Skin epidermis (tissue), 12 donors: ENCODE results near the gene BGN.

Experiments used
- H3K27ac ChIP-seq, 21 experiments: fragments of 200-600 bp; sonication (generic) in 11 of 21; one replicate each; pipeline ENCODE4 v1.5.0; 2020; ENCODE audit warnings: mild to moderate bottlenecking in 3 of 21, inconsistent platforms in 2 of 21, moderate library complexity in 2 of 21
- H3K4me3 ChIP-seq, 7 experiments: fragments of 200-600 bp; sonication (generic) in 2 of 7; one replicate each; pipeline ENCODE4 v1.5.0; 2020; ENCODE audit warnings: inconsistent platforms in 2 of 7, mild to moderate bottlenecking in 2 of 7, moderate library complexity in 1 of 7

The BGN gene

DNA sequence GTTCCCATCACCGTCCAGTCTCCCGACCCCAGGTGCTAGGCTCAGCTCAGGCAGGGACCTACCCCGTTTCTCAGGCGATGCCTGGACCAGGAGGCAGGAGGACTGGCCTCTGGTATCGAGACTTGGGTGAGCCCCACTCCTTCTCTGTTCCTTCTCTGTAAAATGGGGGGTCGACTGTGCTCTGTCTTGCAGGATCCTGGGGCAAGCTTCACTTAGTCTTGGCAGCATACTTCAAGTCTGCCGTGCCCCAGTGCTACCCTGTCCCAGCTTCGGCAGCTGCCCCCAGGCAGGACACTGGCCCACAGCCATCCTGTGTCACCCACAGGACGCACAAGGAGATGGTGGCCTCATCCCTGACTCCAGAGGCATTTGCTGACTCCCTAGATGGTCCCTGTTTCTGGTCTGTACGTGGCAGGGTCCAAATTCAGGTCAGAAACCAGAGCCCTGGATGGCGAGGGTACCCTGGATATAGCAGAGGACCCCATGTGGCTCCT, 17.4 kb upstream of the BGN start:
- H3K27ac ChIP-seq, result peak overlapping the region in 15 of 21 experiments; percentile 16 to 86 (median 66)
- no peak overlapping the region for H3K4me3 ChIP-seq

DNA sequence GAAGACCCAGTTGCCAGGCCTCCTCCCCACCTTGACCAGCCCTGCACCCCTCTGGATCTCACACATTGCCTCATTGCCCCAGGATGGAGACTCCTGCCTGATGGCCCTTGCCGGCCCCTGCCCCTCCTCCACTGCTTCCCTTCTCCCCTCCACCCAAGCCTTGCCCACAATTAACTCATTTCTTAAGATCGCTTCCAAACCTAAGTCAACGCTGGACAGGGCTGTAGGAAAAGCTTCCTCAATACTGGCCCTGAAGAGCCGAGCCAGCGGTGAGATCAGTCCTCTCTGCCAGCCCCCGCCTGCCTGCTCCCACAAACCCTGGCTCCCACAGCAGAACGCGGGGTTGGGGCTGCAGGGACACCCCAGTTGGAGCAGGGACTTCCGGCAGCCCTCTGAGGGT, 16.9 kb upstream of the BGN start:
- H3K4me3 ChIP-seq, result no peak overlapping the region
- peak overlapping the region in 10 of 21 experiments; percentile 36 to 86 (median 76) for H3K27ac ChIP-seq

DNA sequence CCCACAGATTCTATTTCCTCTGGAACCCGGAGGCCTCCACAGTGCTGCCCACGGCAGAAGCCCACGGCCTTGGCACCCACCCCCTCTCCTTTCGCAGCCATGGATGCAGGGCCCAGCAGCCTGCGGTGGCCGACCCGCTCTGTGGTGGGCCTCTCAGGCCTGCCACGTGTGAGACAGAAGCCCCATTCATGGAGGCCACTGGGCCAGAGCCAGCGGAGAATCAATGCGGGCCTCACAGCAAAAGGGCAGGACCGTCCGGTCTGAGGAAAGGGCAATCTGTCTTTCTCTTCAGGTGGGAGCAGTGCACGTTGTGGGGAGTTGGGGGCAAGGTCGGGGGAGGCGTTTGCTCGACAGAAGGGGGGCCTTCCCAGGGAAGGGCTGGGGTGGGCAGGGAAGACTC, 16.0 kb upstream of the BGN start:
- Histone ChIP-seq H3K4me3 (no peak overlapping the region), H3K27ac (peak overlapping the region in 1 of 21 experiments; percentile 30)

DNA sequence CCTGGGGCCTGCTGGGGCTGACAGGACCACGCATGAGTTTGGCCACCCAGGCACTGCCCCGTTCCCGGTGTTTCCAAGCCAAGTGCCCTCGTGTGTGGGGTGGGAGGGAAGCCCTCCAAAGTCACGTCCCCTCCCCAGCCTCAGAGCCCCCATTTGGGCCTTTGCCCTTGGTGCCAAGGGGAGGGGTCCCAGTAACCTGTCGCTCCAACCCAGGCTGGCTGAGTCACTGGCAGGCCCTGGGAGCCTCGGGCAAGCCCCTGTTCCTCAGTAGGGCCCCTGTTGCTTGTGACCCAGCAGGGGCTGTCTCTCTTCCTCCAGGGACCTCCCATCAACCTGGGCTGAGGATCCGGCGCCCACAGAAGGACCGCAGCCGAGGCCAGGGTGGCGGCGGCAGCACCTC, 13.7 kb upstream of the BGN start:
- peak overlapping the region in 2 of 21 experiments; percentile 17 to 59 for H3K27ac ChIP-seq
- no peak overlapping the region for H3K4me3 ChIP-seq

DNA sequence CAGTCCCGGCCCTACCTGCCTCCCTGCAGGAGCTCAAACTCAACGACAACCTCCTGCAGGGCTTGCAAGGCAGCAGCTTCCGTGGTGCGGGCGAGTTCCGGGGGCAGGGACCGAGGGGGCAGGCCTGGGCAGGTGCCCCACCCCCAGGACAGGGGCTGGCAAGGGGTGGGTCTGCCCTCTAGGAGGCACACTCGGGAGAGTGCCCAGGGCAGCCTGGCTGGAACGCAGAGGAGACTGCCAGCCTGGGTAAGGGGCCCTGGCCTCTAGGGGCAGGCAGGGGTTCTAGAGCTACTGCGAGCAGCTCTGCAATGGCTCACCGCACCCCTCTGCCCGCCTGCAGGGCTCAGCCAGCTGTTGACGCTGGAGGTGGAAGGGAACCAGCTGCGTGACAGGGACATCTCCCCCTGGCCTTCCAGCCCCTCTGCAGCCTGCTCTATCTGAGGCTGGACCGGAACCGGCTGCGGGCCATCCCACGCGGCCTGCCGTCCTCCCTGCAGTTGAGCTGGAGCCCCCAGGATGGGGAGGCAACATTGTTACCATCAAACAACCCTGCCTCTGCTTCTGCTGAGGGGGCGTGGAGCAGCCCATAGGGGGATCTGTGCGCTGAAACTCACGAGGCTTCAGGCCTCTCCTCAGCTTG, 12.3 kb upstream of the BGN start:
- Histone ChIP-seq H3K27ac (no peak overlapping the region), H3K4me3 (no peak overlapping the region)

DNA sequence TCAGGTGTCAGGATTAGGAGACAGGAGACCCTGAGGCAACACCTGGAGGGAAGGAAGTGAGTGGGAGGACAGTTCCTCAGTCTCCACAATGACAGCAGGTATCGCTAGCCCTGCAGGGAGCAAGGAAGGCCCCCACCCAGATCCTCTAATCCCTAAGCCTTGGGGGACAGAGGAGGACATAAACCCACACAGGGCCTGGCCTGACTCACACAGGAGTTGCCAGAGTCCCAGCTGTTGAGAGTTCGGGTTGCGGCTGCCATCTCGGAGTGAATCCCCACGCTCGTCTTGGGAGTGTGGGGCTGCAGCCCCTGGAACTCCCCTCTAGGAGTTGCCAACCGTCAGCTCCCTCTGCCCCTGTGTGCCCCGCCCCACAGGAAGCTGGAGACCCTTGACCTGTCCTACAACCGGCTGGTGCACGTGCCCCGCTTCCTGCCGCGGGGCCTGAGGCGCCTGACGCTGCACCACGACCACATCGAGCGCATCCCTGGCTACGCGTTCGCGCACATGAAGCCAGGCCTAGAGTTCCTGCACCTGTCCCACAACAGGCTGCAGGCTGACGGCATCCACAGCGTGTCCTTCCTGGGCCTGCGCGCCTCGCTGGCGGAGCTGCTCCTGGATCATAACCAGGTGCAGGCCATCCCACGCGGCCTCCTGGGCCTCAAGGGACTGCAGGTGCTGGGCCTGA, 9.2 kb upstream of the BGN start:
- Histone ChIP-seq H3K4me3 (no peak overlapping the region), H3K27ac (no peak overlapping the region)

DNA sequence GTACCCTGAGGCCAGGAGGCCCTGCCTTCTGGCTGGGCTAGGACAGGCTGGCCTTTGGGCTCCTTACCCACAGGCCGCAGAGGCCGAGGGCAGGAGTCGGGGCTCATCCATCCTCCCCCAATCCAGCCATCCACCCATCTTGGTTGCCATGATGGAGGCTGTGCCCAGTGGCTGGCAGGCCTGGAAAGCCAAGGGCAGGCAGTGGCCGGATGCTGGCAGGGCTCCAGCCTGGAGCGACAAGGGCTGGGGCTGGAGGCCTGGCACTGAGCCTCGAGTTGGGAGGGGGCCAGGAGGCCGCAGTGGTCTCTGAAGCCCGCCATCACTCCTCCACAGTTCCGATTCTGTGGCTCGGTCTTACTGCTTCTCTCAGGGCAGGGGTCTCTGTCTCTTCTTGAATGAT, 8.6 kb upstream of the BGN start:
- Histone ChIP-seq H3K4me3 (no peak overlapping the region), H3K27ac (no peak overlapping the region)

DNA sequence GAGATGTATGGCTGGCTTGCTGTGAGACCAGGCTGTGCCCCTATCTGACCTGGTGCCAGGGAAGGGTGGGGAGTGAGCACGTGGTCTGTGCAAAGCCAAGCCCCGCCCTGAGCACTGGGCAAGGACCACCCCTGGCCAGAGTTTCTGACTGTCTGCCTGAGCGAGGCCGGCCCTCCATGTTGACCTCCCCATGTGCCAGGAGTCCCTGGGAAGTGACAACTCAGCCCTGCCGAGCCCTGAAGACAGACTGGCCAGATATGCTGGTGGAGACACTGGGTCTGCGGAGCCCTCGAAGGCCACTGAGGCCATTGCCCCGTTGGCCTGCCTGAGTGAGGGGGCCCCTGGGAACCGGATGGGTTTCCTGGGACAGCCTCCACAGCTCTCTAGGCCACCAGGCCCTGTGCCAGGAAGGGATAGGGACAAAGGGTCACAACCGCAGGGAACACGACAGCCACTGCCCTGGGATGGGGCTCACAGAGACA, 7.1 kb upstream of the BGN start:
- H3K4me3 ChIP-seq, result no peak overlapping the region

DNA sequence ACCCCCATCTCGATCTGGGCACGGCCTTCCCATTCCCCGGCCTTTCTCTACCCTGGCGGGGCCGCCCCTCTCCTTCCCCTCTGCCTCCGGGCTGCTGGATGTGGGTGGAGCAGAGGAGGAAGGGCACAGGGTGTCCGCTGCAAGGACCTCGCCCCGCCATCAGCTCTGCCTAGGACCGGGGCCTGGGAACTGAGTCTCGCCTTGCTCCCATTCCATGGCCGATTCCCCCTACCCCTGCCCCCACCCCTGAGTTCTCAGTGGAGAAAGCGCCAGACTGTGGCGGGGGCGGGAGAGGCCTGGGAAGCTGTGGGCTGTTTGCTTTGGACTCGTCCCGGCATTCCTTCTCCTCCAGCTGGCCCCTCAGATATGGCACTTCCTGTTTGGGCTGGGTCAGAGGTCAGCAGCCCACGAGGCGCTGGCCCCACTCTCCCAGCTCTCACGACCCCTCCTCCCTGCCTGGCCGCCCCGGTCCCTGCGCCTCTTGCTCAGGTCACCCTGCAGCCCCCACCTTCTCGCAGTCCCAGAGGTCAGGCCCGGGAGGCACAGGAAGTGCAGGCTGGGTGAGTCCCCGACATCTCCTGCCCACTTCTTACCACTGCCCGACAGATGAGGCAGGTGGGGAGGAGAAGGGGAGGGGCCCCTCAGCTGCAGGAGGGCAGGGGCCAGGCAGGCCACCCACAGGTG, 6.4 kb upstream of the BGN start:
- no peak overlapping the region for H3K4me3 ChIP-seq
- peak overlapping the region in 7 of 21 experiments; percentile 14 to 49 (median 38) for H3K27ac ChIP-seq

More for the DNA sequence above, 7.1 kb upstream of the BGN start:
- H3K27ac ChIP-seq, result peak overlapping the region in 5 of 21 experiments; percentile 14 to 49 (median 43)

DNA sequence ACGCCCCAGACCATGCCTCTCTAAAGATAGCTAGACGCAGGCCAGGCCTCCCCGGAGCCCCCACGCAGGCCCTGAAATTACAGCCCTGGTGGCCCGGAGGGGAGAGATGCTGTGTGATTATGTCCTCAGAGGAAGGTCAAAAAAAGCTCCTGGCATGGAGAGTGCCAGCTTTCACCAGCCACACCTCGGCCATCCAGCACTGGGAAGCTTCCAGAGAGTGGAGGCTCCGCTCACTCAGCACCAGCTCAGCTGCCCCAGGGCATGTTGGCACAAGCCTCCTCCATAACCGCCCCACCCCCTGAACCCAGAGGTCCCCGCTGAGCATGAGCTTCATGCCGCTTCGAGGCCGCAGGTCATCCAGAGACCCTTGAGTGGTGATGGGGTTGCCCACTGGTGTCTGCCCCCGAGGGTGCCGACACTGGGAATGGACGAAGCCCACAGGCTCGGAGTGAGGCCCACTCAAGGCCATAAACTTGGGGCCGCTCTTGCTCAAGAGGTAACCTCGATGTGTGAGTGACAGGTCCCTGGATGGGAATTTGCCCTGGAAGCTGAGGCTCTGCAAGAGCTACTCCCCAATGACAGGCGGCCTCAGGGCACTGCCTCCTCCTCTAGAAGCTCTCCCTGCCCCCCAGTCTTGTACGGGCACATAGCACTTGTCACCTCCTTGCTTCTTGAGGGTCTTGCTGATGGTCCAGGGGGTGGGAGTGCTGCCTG, 4.4 kb upstream of the BGN start:
- Histone ChIP-seq H3K4me3 (no peak overlapping the region), H3K27ac (no peak overlapping the region)

DNA sequence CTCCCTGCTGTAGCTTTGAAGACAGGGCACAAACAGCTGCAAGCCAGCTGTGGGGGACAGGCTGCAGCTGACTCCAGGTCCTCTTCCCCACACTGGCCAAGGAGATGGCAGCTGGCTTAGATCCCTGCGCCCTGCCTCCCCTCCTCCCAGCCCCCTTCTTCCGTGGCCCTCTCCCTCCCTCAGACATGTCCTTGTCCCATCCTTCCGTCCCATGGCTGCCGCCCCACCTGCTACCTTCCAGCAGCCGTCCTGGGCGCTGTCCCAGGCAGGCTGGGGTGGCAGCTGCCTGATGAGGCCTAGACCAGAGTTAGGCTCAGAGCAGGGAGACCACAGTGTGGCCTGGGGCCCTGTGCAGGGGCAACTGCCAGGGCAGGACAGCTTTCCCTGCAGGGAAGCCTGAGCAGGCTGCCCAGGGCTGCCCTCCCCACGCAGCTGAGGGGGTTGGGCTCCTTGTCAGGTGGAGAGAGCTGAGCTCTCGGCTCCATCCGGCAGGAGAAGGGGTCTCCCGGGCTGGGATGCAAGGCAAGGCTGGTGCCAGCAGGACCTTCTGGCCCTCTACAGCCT, 3.3 kb upstream of the BGN start:
- H3K4me3 ChIP-seq, result no peak overlapping the region
- H3K27ac ChIP-seq, result no peak overlapping the region

DNA sequence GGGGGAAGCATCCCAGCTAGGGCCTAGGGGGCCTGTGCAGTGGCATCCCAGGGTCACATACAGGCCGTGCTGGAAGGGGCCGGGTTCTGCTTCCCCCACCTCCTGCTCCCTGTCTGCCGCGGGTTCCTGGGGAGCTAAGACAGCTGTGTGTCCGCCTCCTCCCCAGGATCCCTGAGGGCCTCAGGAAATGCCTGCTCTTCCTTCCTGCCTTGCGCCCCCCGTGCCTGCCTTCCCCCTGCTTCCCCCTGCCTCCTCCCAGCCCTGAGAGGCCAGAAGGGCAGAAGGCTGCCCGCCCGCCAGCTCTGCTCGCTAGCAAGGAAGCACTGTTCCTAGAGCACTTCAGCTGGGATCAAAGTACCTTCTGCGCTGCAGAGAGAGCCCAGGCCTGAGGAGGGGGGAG, 2.9 kb upstream of the BGN start:
- no peak overlapping the region for H3K27ac ChIP-seq
- H3K4me3 ChIP-seq, result no peak overlapping the region

DNA sequence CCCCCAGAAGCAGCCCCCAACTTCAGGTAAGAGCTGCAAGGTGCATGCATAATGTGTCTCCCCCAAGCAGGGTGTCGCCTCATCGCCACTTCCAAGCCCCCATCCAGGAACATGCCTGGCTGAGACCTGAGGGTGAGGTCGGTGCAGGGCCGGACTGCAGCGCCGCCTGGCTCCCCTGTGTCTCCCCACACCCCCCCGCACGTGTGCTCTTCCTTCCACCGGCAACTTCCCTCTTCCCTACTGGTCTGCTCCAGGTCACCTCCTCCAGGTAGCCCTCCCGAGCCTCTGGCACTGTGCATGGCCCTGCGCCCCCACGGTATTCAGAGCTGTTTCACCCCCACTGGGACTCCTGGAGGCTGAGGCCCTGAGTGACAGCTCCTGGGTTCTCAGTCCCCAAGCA, 2.2 kb upstream of the BGN start:
- no peak overlapping the region for H3K27ac ChIP-seq
- no peak overlapping the region for H3K4me3 ChIP-seq

DNA sequence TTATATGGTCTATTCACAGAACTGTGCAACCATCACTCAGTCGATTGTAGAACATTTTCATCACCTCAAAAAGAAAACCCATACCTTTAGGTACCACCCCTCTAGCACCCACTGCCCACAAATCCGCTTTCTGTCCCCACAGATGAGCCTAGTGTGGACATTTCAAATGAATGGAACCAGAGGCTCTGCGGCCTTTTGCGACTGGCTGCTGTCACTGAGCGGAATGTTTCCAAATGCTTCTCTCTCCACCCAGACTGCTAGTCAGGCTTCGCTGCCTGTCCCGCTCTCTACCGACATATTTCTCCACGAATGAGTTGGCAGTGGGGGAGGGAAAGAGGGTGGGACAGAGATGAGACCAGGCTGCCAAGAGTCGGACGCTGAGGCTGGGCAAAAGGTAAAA, 1.7 kb upstream of the BGN start:
- no peak overlapping the region for H3K4me3 ChIP-seq
- H3K27ac ChIP-seq, result no peak overlapping the region

DNA sequence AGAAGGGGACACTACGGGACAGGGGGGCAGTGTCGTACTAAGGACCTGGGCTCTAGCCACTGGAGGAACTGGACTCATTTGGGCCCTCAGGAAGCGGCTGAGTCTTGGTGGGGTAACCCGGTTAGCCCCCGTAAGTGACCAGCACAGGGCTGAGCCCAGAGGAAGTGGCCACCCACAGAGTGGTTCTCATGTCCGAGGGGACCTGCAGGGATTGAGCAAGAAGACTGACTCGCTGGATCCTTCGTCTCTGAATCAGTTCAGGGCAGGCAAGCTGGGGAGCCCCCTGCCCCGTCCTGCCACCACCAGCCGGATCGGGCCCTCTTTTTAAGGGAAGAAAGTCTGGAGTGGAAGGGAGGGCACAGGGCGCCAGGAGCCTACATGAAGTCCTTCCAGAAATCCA, 719 bp upstream of the BGN start:
- H3K4me3 ChIP-seq, result peak overlapping the region in 1 of 7 experiments; percentile 39

DNA sequence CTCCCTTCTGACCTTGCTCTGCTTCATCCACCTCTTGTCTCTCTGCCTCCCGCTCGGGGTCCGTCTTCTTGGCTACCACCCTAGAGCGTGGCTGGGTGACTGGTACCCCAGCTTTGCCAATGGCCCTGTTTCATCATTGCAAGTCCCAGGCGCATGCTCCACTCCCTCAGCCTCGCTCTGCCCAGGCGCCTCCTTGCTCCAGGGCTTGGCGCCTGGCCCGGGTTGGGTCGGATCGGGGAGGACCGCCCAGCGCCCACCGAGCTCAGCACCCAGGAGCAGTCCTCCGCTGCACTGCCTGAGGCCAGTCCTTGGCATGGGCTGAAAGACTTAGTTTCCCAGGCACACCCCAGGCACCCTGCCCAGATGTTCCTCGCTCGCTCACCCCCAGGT, 577 bp downstream of the BGN start:
- peak overlapping the region in 17 of 21 experiments; percentile 11 to 83 (median 51) for H3K27ac ChIP-seq
- peak overlapping the region; percentile 14 to 39 (median 28) for H3K4me3 ChIP-seq

More for the DNA sequence above, 719 bp upstream of the BGN start:
- peak overlapping the region in 8 of 21 experiments; percentile 25 to 83 (median 66) for H3K27ac ChIP-seq

DNA sequence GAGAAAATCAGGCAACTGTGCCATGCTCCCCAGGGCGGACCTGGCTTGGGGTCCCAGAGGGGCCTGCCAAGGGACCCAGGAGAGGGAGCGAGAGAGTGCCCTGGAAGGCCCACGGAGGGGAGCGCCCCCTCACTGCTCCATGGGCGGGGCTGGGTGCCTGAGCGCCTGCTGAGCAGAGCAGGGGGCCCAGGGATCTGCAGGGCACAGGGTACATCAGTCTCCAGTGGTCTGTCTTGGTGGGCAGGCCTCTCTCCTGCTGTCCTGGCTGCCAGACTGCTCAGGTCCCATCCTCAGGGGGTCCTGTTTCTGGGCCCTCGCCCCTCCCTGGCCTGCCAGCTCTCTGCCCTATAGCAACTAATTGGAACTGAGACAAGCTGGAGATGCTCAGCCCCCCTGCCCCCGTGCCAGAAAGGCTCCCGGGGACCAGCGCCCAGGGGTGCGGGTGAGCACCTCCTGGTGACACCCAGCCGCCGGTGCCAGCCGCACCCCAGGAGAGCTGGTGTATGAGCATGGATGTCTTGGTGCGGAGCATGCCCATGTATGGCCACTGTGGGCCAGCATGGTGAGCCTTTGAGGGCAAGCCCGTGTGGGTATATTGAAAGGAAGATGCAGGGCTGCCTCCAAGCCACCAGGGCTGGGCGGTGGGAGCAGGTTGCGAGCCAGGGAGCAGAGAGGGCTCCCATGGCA, 1.3 kb downstream of the BGN start:
- Histone ChIP-seq H3K4me3 (peak overlapping the region; percentile 14 to 39 (median 28)), H3K27ac (peak overlapping the region in 7 of 21 experiments; percentile 6 to 83 (median 72))

DNA sequence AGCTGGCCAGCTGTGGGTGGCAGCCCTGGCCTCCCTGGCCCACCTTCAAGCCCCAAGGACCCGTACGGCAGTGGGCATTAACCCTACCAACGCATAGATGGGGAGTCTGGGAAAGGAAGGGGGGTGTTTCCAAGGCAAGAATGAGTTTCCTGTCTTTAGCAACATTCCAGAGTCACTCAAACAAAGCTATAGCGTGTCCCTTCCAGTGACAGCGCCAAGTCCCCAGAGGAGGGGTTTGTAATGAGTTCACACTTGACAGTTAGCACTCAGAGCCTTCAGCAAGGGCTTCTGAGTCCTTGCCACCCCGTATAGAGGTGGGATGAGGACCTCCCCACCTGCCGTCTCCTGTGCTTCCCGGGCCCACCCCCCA, 1.8 kb downstream of the BGN start:
- H3K27ac ChIP-seq, result peak overlapping the region in 5 of 21 experiments; percentile 6 to 83 (median 17)
- H3K4me3 ChIP-seq, result peak overlapping the region in 4 of 7 experiments; percentile 19 to 39 (median 30)

DNA sequence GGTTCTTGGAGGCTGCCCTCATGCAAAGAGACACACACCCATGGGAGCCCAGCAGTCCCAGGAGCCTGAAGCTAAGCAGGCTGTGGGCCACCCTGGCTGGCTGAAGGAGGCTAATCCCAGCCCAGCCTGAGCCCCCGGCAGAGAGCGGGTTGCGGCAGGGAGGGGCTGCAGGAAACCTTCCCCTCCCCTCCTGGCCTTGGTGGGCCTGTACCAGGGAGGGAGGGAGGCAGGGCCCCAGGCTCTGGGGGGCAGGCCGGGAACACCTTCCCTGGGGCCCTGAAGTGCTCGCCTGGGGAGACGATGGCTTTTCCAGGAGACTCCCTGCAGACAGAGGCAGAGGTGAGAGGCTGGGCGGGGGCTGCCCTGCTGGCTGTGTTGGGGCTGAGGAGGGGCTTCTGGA, 3.7 kb downstream of the BGN start:
- no peak overlapping the region for H3K4me3 ChIP-seq
- peak overlapping the region in 2 of 21 experiments; percentile 37 to 69 for H3K27ac ChIP-seq
